Progenitor cell of endocrine pancreas (in vitro differentiated cells): ENCODE data around the gene UBL4B. TPM values are rescaled to one million over a fixed set of nuclear protein-coding genes. Genes with fewer than 3 reads are reported as not detected.

Source experiments
- DNase-seq: peaks from one replicate; pipeline ENCODE4 v3.0.0; 2021; ENCODE audit warnings: low spot score; ENCODE audit not compliant: unreplicated experiment
- H3K27ac Mint-ChIP-seq: 2 replicates; pipeline ENCODE4 v1.8.0; 2021; ENCODE audit warnings: mild to moderate bottlenecking, moderate library complexity, mixed read lengths
- H3K27me3 Mint-ChIP-seq: 2 replicates; pipeline ENCODE4 v1.8.0; 2021; ENCODE audit warnings: mixed read lengths
- H3K36me3 Mint-ChIP-seq: 2 replicates; pipeline ENCODE4 v1.8.0; 2022; ENCODE audit warnings: mixed read lengths; ENCODE audit not compliant: insufficient read depth
- H3K4me1 Mint-ChIP-seq: 2 replicates; pipeline ENCODE4 v1.8.0; 2021; ENCODE audit warnings: low read depth, mixed read lengths
- H3K4me3 Mint-ChIP-seq: 2 replicates; pipeline ENCODE4 v1.8.0; 2021; ENCODE audit warnings: low read depth, mild to moderate bottlenecking, moderate library complexity, mixed read lengths
- H3K9me3 Mint-ChIP-seq: 2 replicates; pipeline ENCODE4 v1.8.0; 2021; ENCODE audit warnings: low read depth, mixed read lengths
- total RNA-seq: library from RNA; stranded (reverse); gene quantifications from 2 replicates; pipeline ENCODE4 v1.2.1, GENCODE V29; 2021
- TF ChIP-seq, protein P1 (sequence below): fragments of 200-600 bp; sonication (generic); IDR thresholded peaks from one replicate; pipeline ENCODE4 v1.5.0; 2021; ENCODE audit warnings: antibody characterized with exemption, mild to moderate bottlenecking; ENCODE audit not compliant: unreplicated experiment

The UBL4B gene
- total RNA-seq, 1 donor from 2014 or later = not detected

DNA sequence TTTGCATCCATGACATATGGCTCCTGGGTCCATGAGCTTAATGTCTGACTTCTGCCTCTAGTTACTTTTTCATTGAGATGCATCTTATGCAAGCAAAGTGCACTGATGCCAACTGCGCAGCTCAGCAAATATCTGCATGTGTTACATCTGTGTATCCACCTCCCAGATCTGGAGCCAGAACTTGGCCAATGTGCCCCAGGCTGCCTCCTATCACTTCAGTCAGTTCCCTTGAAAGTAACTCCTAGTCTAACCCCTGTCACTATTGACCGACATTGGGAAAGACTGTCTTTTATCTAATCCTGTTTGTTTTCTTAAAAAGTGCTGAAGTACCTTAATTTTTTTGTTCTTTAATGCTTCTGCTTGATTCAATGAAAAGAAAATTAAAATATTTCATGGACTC, 19.3 kb upstream of the UBL4B start:
- H3K4me1 Mint-ChIP-seq = peaks cover 5% of the 10 kb centered on the region
- TF ChIP-seq, protein P1, sequence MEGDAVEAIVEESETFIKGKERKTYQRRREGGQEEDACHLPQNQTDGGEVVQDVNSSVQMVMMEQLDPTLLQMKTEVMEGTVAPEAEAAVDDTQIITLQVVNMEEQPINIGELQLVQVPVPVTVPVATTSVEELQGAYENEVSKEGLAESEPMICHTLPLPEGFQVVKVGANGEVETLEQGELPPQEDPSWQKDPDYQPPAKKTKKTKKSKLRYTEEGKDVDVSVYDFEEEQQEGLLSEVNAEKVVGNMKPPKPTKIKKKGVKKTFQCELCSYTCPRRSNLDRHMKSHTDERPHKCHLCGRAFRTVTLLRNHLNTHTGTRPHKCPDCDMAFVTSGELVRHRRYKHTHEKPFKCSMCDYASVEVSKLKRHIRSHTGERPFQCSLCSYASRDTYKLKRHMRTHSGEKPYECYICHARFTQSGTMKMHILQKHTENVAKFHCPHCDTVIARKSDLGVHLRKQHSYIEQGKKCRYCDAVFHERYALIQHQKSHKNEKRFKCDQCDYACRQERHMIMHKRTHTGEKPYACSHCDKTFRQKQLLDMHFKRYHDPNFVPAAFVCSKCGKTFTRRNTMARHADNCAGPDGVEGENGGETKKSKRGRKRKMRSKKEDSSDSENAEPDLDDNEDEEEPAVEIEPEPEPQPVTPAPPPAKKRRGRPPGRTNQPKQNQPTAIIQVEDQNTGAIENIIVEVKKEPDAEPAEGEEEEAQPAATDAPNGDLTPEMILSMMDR = no peak
- DNase-seq = no peak
- H3K4me3 Mint-ChIP-seq = no peak overlapping the region
- H3K27ac Mint-ChIP-seq = no peak overlapping the region
- peaks cover 73% of the 10 kb centered on the region for H3K27me3 Mint-ChIP-seq
- H3K9me3 Mint-ChIP-seq = no peaks in the 10 kb centered on the region
- H3K36me3 Mint-ChIP-seq = no peaks in the 10 kb centered on the region

DNA sequence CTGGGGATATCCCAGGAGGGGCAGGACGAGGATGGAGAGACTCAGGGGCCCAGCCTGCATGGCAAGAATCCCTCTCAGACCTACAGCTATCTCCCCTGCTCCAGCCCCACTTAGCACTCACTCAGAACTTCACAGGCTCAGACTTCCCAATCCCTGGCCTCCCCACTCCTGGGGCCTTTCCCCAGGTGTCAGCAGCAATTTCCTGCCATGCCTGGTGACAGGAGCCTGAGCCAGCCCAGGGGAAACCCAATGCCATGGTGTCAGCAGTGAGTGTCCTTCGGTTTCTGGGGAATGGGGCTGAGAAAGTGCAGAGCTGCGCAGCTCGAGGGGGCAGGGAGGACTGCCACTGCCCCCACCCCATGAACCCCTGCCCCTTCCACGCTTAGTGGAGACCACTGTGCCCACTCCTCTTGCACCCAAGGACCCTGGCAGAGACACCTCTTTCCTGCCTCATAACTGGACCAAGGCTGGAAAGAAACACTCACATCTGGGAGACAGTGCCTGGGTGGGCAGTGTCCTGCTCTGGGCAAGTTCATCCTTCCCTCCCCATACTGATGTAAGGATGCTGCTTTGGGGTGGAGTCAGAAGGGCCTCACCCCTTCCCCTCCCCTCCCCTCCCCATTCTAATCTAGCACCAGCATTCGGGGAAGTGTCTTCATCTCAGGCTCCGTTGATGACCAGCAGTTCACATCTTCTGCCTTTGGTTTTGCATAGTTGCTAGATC, 17.1 kb upstream of the UBL4B start:
- Mint-ChIP-seq H3K4me1 (peaks cover 2% of the 10 kb centered on the region), H3K27ac (no peak overlapping the region), H3K9me3 (no peaks in the 10 kb centered on the region), H3K4me3 (no peak overlapping the region), H3K27me3 (peaks cover 79% of the 10 kb centered on the region), H3K36me3 (no peaks in the 10 kb centered on the region)
- DNase-seq = no peak
- TF ChIP-seq, protein P1 = no peak

DNA sequence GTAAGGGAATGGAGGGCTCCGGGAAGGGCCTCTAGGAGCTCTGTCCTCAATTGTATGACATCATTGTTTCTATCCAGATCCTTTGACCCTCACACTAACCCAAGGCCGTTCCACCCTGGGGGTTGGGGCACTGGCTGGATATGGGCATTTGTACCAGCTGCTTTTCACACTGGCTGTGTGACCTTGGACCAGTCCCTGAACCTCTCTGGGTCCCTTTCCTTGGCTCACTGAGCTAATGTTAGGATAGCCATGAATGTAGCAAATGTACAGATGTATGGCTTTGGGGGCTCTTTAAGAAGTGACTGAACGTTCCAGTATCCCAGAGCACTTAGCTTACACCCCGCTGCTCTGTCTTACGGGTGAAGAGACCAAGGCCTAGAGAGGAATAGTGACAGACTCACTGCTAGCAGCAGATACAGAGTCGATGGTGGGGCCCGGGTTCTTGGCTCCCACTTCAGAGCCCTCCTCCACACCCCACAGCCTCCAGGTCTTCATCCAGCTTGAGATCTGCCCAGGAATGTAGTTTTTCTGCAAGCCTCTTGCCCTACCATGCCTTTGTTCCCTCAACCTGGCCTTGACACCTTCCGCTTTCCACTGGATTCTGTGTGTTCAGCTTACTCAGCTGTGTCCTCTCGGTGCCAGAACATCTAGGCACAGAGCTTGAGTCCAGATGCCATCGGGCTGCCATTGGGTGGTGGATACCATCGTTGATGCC, 14.6 kb upstream of the UBL4B start:
- peaks cover 76% of the 10 kb centered on the region for H3K27me3 Mint-ChIP-seq
- TF ChIP-seq, protein P1 = no peak
- peaks cover 2% of the 10 kb centered on the region for H3K4me1 Mint-ChIP-seq
- H3K9me3 Mint-ChIP-seq = no peaks in the 10 kb centered on the region
- H3K27ac Mint-ChIP-seq = no peak overlapping the region
- H3K4me3 Mint-ChIP-seq = no peak overlapping the region
- DNase-seq = no peak
- no peaks in the 10 kb centered on the region for H3K36me3 Mint-ChIP-seq

DNA sequence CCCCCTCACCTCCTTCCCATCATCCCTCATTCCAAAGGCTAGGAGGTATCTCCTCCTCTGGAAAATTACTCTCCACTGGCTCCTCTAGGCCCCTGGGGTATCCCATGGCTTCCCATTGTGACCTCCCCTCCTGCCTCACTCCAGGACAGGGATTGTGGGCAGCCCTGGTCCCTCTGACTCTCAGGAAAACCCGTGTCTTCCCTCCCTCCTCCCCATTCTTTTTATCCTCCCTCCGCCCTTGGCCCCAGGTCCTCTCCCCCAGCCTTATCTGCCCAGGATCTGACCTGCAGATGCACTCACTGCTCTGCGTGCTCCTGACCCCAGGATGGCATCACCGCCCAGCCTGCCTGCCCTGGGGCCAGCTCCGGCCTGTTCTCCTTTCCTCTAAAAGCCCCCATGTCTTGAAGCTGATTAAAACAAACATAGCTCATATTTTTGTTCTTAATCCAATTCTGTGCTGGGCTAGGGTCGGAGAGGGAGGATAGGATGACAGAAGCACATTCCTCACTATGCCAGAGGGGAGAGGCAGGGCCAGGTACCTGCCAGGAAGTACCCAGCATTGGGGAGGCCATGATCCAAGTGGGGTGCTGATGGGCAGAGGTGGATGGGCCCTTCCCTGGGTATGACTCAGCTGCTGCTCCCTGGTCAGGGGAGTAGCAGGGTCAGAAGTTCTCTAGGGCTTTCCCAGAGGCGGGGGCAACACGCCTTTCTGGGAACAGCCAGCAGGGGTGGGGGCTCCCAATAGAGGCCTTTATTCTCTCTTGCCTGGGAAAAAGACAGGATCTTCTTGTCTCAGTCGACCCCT, 13.8 kb upstream of the UBL4B start:
- TF ChIP-seq, protein P1 = no peak
- Mint-ChIP-seq H3K9me3 (no peaks in the 10 kb centered on the region), H3K27ac (no peak overlapping the region), H3K36me3 (no peaks in the 10 kb centered on the region), H3K27me3 (peaks cover 74% of the 10 kb centered on the region), H3K4me3 (no peak overlapping the region), H3K4me1 (peaks cover 2% of the 10 kb centered on the region)
- DNase-seq = no peak

DNA sequence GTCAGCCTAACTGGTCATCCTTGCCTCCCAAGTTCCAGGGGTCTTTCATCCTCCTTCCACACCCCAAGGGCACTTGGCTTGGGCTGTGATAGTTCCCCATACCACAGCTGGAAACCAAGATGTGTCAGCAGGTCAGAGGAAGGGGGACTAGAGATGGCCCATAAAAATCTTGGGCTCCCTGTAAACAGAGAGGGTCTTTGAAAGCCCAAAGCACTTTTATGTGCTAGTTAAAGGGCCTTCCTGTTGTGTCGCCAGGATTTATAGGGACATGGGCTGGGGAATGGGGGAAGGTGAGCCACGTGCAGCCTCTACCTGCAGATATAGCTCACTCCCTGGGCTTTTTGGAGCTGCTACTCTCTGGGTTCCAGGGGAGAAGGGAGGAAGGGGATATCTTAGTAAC, 11.9 kb upstream of the UBL4B start:
- no peaks in the 10 kb centered on the region for H3K9me3 Mint-ChIP-seq
- TF ChIP-seq, protein P1 = no peak
- no peaks in the 10 kb centered on the region for H3K36me3 Mint-ChIP-seq
- H3K27me3 Mint-ChIP-seq = peaks cover 77% of the 10 kb centered on the region
- no peak overlapping the region for H3K27ac Mint-ChIP-seq
- H3K4me3 Mint-ChIP-seq = no peak overlapping the region
- no peak for DNase-seq
- H3K4me1 Mint-ChIP-seq = peaks cover 2% of the 10 kb centered on the region
